Choroid plexus epithelial cell (primary cell): Measurements from ENCODE around the gene GPR39.
A peak's percentile ranks its signal among the peaks of the same experiment; 100 is the strongest.

Experiments used
- DNase-seq: peaks from one replicate; pipeline ENCODE4 v3.0.0-alpha.2; 2010; ENCODE audit warnings: low read depth
- H3K4me3 ChIP-seq: 2 replicates; pipeline ENCODE4 v1.5.1; 2011; ENCODE audit warnings: low read depth, mild to moderate bottlenecking, control low read depth, low read length, moderate library complexity
- TF ChIP-seq, protein P1 (sequence below): conservative IDR thresholded peaks from 2 replicates; pipeline ENCODE4 v1.5.1; 2011; ENCODE audit warnings: low read depth, mild to moderate bottlenecking, control low read depth, inconsistent platforms, low read length, moderate library complexity

GPR39 gene

GRCh38 chr2:132482821-132483220 lies 66.2 kb downstream of the GPR39 start:
- no peak overlapping the region for H3K4me3 ChIP-seq
- DNase-seq, result no peak
- TF ChIP-seq, protein P1, sequence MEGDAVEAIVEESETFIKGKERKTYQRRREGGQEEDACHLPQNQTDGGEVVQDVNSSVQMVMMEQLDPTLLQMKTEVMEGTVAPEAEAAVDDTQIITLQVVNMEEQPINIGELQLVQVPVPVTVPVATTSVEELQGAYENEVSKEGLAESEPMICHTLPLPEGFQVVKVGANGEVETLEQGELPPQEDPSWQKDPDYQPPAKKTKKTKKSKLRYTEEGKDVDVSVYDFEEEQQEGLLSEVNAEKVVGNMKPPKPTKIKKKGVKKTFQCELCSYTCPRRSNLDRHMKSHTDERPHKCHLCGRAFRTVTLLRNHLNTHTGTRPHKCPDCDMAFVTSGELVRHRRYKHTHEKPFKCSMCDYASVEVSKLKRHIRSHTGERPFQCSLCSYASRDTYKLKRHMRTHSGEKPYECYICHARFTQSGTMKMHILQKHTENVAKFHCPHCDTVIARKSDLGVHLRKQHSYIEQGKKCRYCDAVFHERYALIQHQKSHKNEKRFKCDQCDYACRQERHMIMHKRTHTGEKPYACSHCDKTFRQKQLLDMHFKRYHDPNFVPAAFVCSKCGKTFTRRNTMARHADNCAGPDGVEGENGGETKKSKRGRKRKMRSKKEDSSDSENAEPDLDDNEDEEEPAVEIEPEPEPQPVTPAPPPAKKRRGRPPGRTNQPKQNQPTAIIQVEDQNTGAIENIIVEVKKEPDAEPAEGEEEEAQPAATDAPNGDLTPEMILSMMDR, result no peak

- H3K4me3 ChIP-seq, result no peak overlapping the region
- TF ChIP-seq, protein P1, result no peak
- DNase-seq, result no peak
These were observed 67.5 kb downstream of the GPR39 start for GRCh38 chr2:132484144-132484543.

- TF ChIP-seq, protein P1, result no peak
- no peak for DNase-seq
- H3K4me3 ChIP-seq, result no peak overlapping the region
These were observed 71.9 kb downstream of the GPR39 start for GRCh38 chr2:132488491-132488890.

DNA sequence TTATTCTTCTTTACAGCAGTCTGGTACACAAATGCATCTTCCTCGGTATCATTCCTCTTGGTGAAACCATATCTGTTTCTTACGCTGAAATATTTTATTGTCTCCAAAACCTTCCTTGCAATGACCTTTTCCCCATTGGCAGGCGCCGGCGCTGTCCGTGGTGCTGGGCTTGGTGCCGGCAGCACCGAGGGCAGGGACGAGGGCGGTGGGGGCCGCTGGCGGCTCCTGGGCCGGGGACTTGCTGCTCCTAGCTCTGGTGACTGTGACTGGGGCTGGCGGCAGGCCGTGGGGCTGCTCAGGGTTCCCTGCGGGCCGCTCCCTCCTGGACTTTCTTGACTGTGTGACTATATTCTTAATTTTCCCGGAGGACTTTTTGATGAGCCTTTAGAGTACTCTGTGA lies 72.5 kb downstream of the GPR39 start:
- DNase-seq, result peak; percentile 9
- TF ChIP-seq, protein P1, result no peak
- no peak overlapping the region for H3K4me3 ChIP-seq

- TF ChIP-seq, protein P1, result no peak
- no peak for DNase-seq
- H3K4me3 ChIP-seq, result no peak overlapping the region
These were observed 79.3 kb downstream of the GPR39 start for GRCh38 chr2:132495881-132496280.

- DNase-seq, result no peak
- no peak overlapping the region for H3K4me3 ChIP-seq
- TF ChIP-seq, protein P1, result no peak
These were observed 80.0 kb downstream of the GPR39 start for GRCh38 chr2:132496555-132496954.

DNA sequence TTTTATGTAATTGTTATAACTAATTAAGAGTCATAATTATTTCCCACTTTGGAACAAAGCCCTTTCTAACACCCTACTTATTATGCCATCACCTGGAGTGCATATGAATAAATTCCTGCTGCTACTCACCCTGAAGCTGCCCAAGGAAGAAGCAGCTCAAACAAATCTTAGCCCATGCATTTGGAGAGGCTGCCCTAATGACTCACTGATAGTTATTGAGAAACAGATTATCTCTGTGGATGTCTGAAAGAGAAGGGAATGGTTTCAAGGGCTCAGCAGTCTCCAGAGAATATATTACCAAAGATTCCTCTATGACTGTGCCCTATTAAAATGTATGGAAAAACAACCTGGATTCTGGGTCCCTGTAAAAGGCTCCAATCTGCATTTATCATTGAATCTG lies 81.0 kb downstream of the GPR39 start:
- peak; percentile 13 for DNase-seq
- TF ChIP-seq, protein P1, result no peak
- no peak overlapping the region for H3K4me3 ChIP-seq
